HL-60 (cell line): ENCODE results near the gene LIPH.

Source experiments
- CTCF ChIP-seq: IDR thresholded peaks from one replicate; pipeline ENCODE4 v1.5.1; 2011; ENCODE audit warnings: low read length, control low read depth, inconsistent platforms; ENCODE audit not compliant: insufficient read depth
- GABPA ChIP-seq: IDR thresholded peaks from 2 replicates; pipeline ENCODE4 v1.6.1; 2012; ENCODE audit warnings: low read depth
- POLR2AphosphoS5 ChIP-seq: IDR thresholded peaks from 2 replicates; pipeline ENCODE4 v1.6.1; 2012; ENCODE audit warnings: low read depth
- SPI1 ChIP-seq: IDR thresholded peaks from 2 replicates; pipeline ENCODE4 v1.6.1; 2012; ENCODE audit warnings: low read depth, mild to moderate bottlenecking, borderline replicate concordance
- TF ChIP-seq, protein P1 (sequence below): IDR thresholded peaks from 2 replicates; pipeline ENCODE4 v1.6.1; 2012; ENCODE audit warnings: low read depth; ENCODE audit not compliant: insufficient replicate concordance

GRCh38 chr3:185465471-185465870 lies 86.9 kb downstream of the LIPH start:
- no peak for TF ChIP-seq CTCF
- TF ChIP-seq POLR2AphosphoS5, result no peak
- no peak for TF ChIP-seq GABPA
- TF ChIP-seq, protein P1, sequence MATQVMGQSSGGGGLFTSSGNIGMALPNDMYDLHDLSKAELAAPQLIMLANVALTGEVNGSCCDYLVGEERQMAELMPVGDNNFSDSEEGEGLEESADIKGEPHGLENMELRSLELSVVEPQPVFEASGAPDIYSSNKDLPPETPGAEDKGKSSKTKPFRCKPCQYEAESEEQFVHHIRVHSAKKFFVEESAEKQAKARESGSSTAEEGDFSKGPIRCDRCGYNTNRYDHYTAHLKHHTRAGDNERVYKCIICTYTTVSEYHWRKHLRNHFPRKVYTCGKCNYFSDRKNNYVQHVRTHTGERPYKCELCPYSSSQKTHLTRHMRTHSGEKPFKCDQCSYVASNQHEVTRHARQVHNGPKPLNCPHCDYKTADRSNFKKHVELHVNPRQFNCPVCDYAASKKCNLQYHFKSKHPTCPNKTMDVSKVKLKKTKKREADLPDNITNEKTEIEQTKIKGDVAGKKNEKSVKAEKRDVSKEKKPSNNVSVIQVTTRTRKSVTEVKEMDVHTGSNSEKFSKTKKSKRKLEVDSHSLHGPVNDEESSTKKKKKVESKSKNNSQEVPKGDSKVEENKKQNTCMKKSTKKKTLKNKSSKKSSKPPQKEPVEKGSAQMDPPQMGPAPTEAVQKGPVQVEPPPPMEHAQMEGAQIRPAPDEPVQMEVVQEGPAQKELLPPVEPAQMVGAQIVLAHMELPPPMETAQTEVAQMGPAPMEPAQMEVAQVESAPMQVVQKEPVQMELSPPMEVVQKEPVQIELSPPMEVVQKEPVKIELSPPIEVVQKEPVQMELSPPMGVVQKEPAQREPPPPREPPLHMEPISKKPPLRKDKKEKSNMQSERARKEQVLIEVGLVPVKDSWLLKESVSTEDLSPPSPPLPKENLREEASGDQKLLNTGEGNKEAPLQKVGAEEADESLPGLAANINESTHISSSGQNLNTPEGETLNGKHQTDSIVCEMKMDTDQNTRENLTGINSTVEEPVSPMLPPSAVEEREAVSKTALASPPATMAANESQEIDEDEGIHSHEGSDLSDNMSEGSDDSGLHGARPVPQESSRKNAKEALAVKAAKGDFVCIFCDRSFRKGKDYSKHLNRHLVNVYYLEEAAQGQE, result no peak
- no peak for TF ChIP-seq SPI1
